MCF 10A (cell line): ENCODE measurements around the gene PPP6R3. TPM values are rescaled to one million over a fixed set of nuclear protein-coding genes. Genes with fewer than 3 reads are reported as not detected.
A peak's percentile ranks its signal among the peaks of the same experiment; 100 is the strongest.

Experiments
- Bru-seq: library from RNA; stranded (reverse); fragments of 400-500 nt; gene quantifications from one replicate; lab custom pipeline; 2021; lab: Mats Ljungman, UMichigan
- BruChase-seq, 2 experiments: library from RNA; stranded (reverse); fragments of 400-500 nt; gene quantifications; one replicate each; lab custom pipeline; 2021; lab: Mats Ljungman, UMichigan
- BruUV-seq: library from RNA; stranded (reverse); fragments of 400-500 nt; replicated peaks from 2 replicates; lab custom pipeline; 2021; lab: Mats Ljungman, UMichigan
- CTCF ChIA-PET: fragments of 300-600 bp; sonication (Branson Sonifier 250); formaldehyde crosslinking; extraction: SDS; loops from one replicate; lab custom pipeline; 2021; ENCODE audit warnings: antibody characterized with exemption, inconsistent platforms; lab: Yijun Ruan, JAX
- POLR2A ChIA-PET: fragments of 300-600, 350-650 bp; sonication (Branson Sonifier 250); formaldehyde crosslinking; extraction: SDS; loops from one replicate; lab custom pipeline; 2020; ENCODE audit warnings: antibody characterized with exemption, inconsistent platforms; lab: Yijun Ruan, JAX
- DNase-seq: peaks from one replicate; pipeline ENCODE4 v3.0.0-alpha.2; 2018; ENCODE audit not compliant: unreplicated experiment
- H3K27ac Mint-ChIP-seq: one replicate; pipeline ENCODE4 v1.8.0; 2022; ENCODE audit warnings: mild to moderate bottlenecking, low read depth, mixed read lengths; ENCODE audit not compliant: unreplicated experiment
- H3K27me3 Mint-ChIP-seq: one replicate; pipeline ENCODE4 v1.8.0; 2022; ENCODE audit warnings: mixed read lengths; ENCODE audit not compliant: insufficient read depth, unreplicated experiment
- H3K36me3 Mint-ChIP-seq: one replicate; pipeline ENCODE4 v1.8.0; 2022; ENCODE audit warnings: mild to moderate bottlenecking, moderate library complexity, mixed read lengths; ENCODE audit not compliant: insufficient read depth, unreplicated experiment
- H3K4me1 Mint-ChIP-seq: one replicate; pipeline ENCODE4 v1.8.0; 2022; ENCODE audit warnings: mixed read lengths; ENCODE audit not compliant: insufficient read depth, unreplicated experiment
- H3K4me3 Mint-ChIP-seq: one replicate; pipeline ENCODE4 v1.8.0; 2022; ENCODE audit warnings: mild to moderate bottlenecking, moderate library complexity, mixed read lengths; ENCODE audit not compliant: unreplicated experiment
- H3K9me3 Mint-ChIP-seq: one replicate; pipeline ENCODE4 v1.8.0; 2022; ENCODE audit warnings: mixed read lengths; ENCODE audit not compliant: unreplicated experiment
- CTCF ChIP-seq: fragments of 200-600 bp; IDR thresholded peaks from one replicate; pipeline ENCODE4 v1.8.0; 2022; ENCODE audit warnings: antibody characterized with exemption, mild to moderate bottlenecking; ENCODE audit not compliant: unreplicated experiment
- intact Hi-C: fragments of 100-400 bp; cut with micrococcal nuclease; formaldehyde crosslinking; loops from 2 replicates; pipeline ENCODE4 v1.14.1; 2022
- long read RNA-seq: library from polyadenylated mRNA; stranded (forward); transcript quantifications from one replicate; pipeline ENCODE4 v2.0.0, GENCODE V29; 2022
- total RNA-seq: library from RNA; stranded (reverse); gene quantifications from 2 replicates; pipeline ENCODE4 v1.2.3, GENCODE V29; 2022

PPP6R3 gene, protein sequence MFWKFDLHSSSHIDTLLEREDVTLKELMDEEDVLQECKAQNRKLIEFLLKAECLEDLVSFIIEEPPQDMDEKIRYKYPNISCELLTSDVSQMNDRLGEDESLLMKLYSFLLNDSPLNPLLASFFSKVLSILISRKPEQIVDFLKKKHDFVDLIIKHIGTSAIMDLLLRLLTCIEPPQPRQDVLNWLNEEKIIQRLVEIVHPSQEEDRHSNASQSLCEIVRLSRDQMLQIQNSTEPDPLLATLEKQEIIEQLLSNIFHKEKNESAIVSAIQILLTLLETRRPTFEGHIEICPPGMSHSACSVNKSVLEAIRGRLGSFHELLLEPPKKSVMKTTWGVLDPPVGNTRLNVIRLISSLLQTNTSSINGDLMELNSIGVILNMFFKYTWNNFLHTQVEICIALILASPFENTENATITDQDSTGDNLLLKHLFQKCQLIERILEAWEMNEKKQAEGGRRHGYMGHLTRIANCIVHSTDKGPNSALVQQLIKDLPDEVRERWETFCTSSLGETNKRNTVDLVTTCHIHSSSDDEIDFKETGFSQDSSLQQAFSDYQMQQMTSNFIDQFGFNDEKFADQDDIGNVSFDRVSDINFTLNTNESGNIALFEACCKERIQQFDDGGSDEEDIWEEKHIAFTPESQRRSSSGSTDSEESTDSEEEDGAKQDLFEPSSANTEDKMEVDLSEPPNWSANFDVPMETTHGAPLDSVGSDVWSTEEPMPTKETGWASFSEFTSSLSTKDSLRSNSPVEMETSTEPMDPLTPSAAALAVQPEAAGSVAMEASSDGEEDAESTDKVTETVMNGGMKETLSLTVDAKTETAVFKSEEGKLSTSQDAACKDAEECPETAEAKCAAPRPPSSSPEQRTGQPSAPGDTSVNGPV
- total RNA-seq (87.2 and 95.7 TPM in 2 replicates), Bru-seq, nascent RNA (percentile 91 among the genes with signal in this experiment), BruChase-seq, experiment 1, labeled RNA remaining after a 6-hour chase (percentile 90 among the genes with signal in this experiment), BruChase-seq, experiment 2, labeled RNA remaining after a 2-hour chase (percentile 92 among the genes with signal in this experiment)
- long read RNA-seq, full-length matches to known transcripts: 31 of 122 reads
- long read RNA-seq, partial matches to known transcripts: 19 of 122 reads
- long read RNA-seq, other reads (novel, unspliced or antisense): 72 of 122 reads

GRCh38 chr11:68460741-68461574, at the start of gene PPP6R3:
Gene PPP6R3 (plus strand): TSS chr11:68460752. CDS start chr11:68537665, 76,913 bp downstream.
- CTCF ChIA-PET: no interaction called here
- peak; percentile 19 for DNase-seq
- Mint-ChIP-seq H3K4me3 (peak within 1 kb of the TSS; percentile 65), H3K9me3 (no peaks in the 10 kb centered on the region), H3K36me3 (peaks cover 22% of the 10 kb centered on the region), H3K4me1 (peaks cover 20% of the 10 kb centered on the region), H3K27ac (peak within 1 kb of the TSS; percentile 89), H3K27me3 (no peaks in the 10 kb centered on the region)
- intact Hi-C loops: loop anchor here (5.0 kb wide), 1 partner anchor 121 kb away; no protein-coding TSS in a partner anchor
- TF ChIP-seq CTCF: no peak
- POLR2A ChIA-PET: interaction anchor here (0.6 to 1.7 kb wide), 11 partner anchors 7 to 1041 kb away, joined by 3 to 7 read pairs (median 3); no protein-coding TSS in a partner anchor
- no TSS peak for BruUV-seq

DNA sequence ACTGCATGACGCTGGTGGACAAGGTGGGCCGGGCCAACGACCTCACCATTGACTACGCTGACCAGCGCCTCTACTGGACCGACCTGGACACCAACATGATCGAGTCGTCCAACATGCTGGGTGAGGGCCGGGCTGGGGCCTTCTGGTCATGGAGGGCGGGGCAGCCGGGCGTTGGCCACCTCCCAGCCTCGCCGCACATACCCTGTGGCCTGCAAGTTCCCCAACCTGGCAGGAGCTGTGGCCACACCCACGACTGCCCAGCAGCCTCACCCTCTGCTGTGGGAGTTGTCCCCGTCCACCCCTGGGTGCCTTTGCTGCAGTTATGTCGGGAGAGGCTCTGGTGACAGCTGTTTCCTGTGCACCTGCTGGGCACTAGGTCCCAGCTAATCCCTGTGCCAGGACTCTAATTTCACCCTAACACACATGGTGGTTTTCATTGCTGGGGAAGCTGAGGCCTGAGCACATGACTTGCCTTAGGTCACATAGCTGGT, 49.0 kb upstream of the PPP6R3 start:
- Mint-ChIP-seq H3K27ac (no peak overlapping the region), H3K4me1 (no peaks in the 10 kb centered on the region), H3K36me3 (peaks cover 61% of the 10 kb centered on the region), H3K9me3 (no peaks in the 10 kb centered on the region), H3K4me3 (no peak overlapping the region), H3K27me3 (no peaks in the 10 kb centered on the region)
- no peak for DNase-seq
- POLR2A ChIA-PET: no interaction called here
- intact Hi-C loops: no loop called here
- CTCF ChIA-PET: no interaction called here
- no TSS peak for BruUV-seq
- no peak for TF ChIP-seq CTCF

GRCh38 chr11:68412593-68413475, 47.7 kb upstream of the PPP6R3 start:
- Mint-ChIP-seq H3K4me1 (no peaks in the 10 kb centered on the region), H3K27ac (no peak overlapping the region), H3K36me3 (peaks cover 56% of the 10 kb centered on the region), H3K4me3 (no peak overlapping the region), H3K9me3 (no peaks in the 10 kb centered on the region), H3K27me3 (no peaks in the 10 kb centered on the region)
- BruUV-seq: no TSS peak
- intact Hi-C loops: no loop called here
- ChIA-PET POLR2A (interaction anchor here (0.6 to 0.9 kb wide), 2 partner anchors 98 to 176 kb away, joined by 3 to 4 read pairs; no protein-coding TSS in a partner anchor), CTCF (interaction anchor here (0.6 kb wide), 1 partner anchor 8 kb away, joined by 3 read pairs; no protein-coding TSS in a partner anchor)
- no peak for DNase-seq
- no peak for TF ChIP-seq CTCF
